ENCODE results near the gene KICS2. TPM values are rescaled to one million over a fixed set of nuclear protein-coding genes. Genes with fewer than 3 reads are reported as not detected.
A peak's percentile ranks its signal among the peaks of the same experiment; 100 is the strongest.

KICS2 gene
- total and polyA plus RNA-seq, 2 of the 13 experiments (the other 11 are each of a cell fraction or from before 2014, with no cell fraction given): 3.5 to 6.6 TPM

GRCh38 chr12:64222009-64222765 is at the start of gene KICS2 (continued):
- TF ChIP-seq TFE3 (CRISPR knock-in tag; IDR thresholded peaks at IDR 0.05) (peak; percentile 81), NCOA5 (CRISPR knock-in tag; IDR thresholded peaks at IDR 0.05) (no peak), ZNF674 (CRISPR knock-in tag; IDR thresholded peaks at IDR 0.05; ENCODE audit: low read depth) (no peak), ZNF101 (CRISPR knock-in tag; IDR thresholded peaks at IDR 0.05; ENCODE audit: borderline replicate concordance, low read depth) (no peak), ZNF619 (CRISPR knock-in tag; IDR thresholded peaks at IDR 0.05) (0 out of 2 replicates have a peak, but pooled peaks have one; percentile 24), ZFP36L2 (CRISPR knock-in tag; IDR thresholded peaks at IDR 0.05) (no peak), DPF2 (CRISPR knock-in tag; IDR thresholded peaks at IDR 0.05; ENCODE audit: borderline replicate concordance, low read depth) (no peak), HMGXB3 (CRISPR knock-in tag; IDR thresholded peaks at IDR 0.05; ENCODE audit: borderline replicate concordance) (no peak; the same call in 1 of the 2 replicates), BHLHE40 (IDR thresholded peaks at IDR 0.05; ENCODE audit: low read length) (no peak), ETV6 (CRISPR knock-in tag; conservative IDR thresholded peaks at IDR 0.05) (peak; percentile 74), MYNN (CRISPR knock-in tag; IDR thresholded peaks at IDR 0.05; ENCODE audit: low read depth) (no peak; the same call in 1 of the 2 replicates), ZNF777 (CRISPR knock-in tag; IDR thresholded peaks at IDR 0.05) (peak; percentile 41; the same call in 1 of the 2 replicates), IRF2 (CRISPR knock-in tag; IDR thresholded peaks at IDR 0.05) (peak; percentile 82), ZNF276 (CRISPR knock-in tag; IDR thresholded peaks at IDR 0.05; ENCODE audit: low read depth) (peak; percentile 17; the same call in 1 of the 2 replicates), CHCHD3 (CRISPR knock-in tag; IDR thresholded peaks at IDR 0.05) (no peak), ZNF713 (CRISPR knock-in tag; IDR thresholded peaks at IDR 0.05) (no peak), ZFAT (CRISPR knock-in tag; conservative IDR thresholded peaks at IDR 0.05) (no peak), ZNF362 (CRISPR knock-in tag; IDR thresholded peaks at IDR 0.05; ENCODE audit: borderline replicate concordance) (no peak)
